H1 (cell line): ENCODE data around the gene ZYX. TPM values are rescaled to one million over a fixed set of nuclear protein-coding genes. Genes with fewer than 3 reads are reported as not detected.

Experiments used
- CTCF ChIA-PET: fragments of 300-600 bp; sonication (Branson Sonifier 250); formaldehyde crosslinking; loops from one replicate; lab custom pipeline; 2021; ENCODE audit not compliant: partially characterized antibody; lab: Charles Lee
- POLR2A ChIA-PET: fragments of 300-600 bp; sonication (Branson Sonifier 250); formaldehyde crosslinking; loops from one replicate; lab custom pipeline; 2021; ENCODE audit warnings: inconsistent platforms; ENCODE audit not compliant: partially characterized antibody; lab: Charles Lee
- DNase-seq, 2 experiments: peaks; one replicate each; pipeline versions ENCODE4 v3.0.0 to v3.0.0-alpha.2; 2010 to 2022; ENCODE audit warnings: low spot score in 2 of 2, low read depth in 1 of 2, mixed read lengths in 1 of 2
- FAIRE-seq: peaks from 2 replicates; lab custom pipeline; 2011; peaks lifted over from hg19 to GRCh38; lab: Jason Lieb, UNC
- H2AFZ ChIP-seq: 2 replicates; pipeline ENCODE4 v1.8.1; 2012; ENCODE audit warnings: low read length, inconsistent platforms
- H2AK5ac ChIP-seq: 2 replicates; pipeline ENCODE4 v1.6.1; 2013; ENCODE audit warnings: low read depth, low read length
- H2BK120ac ChIP-seq: replicated peaks from 2 replicates; pipeline ENCODE3; 2013; ENCODE audit warnings: low read depth, low read length, inconsistent platforms
- H2BK12ac ChIP-seq: 2 replicates; pipeline ENCODE4 v1.6.1; 2013; ENCODE audit warnings: low read depth, low read length
- H2BK15ac ChIP-seq: 2 replicates; pipeline ENCODE4 v1.6.1; 2013; ENCODE audit warnings: low read length
- H2BK20ac ChIP-seq: 2 replicates; pipeline ENCODE4 v1.6.1; 2013; ENCODE audit warnings: low read length
- H2BK5ac ChIP-seq: 2 replicates; pipeline ENCODE4 v1.6.1; 2013; ENCODE audit warnings: low read depth, low read length
- H3K14ac ChIP-seq: 2 replicates; pipeline ENCODE4 v1.6.1; 2013; ENCODE audit warnings: inconsistent platforms; ENCODE audit not compliant: insufficient read length
- H3K18ac ChIP-seq: 2 replicates; pipeline ENCODE4 v1.6.1; 2013; ENCODE audit warnings: low read length; ENCODE audit errors: extremely low read depth
- H3K23ac ChIP-seq: 2 replicates; pipeline ENCODE4 v1.6.1; 2013; ENCODE audit warnings: inconsistent platforms; ENCODE audit not compliant: insufficient read length
- H3K23me2 ChIP-seq: 2 replicates; pipeline ENCODE4 v1.6.1; 2013; ENCODE audit warnings: low read depth, low read length
- H3K27ac ChIP-seq: 2 replicates; pipeline ENCODE4 v1.6.1; 2011; ENCODE audit warnings: low read depth, low read length, inconsistent platforms
- H3K27me3 ChIP-seq, 4 experiments: replicated peaks in 1 of 4; 1 replicate in 1 of 4; 2 replicates in 3 of 4; pipeline versions ENCODE4 v1.6.1 to v1.8.1; 2011 to 2013; ENCODE audit warnings: low read length in 3 of 4, mild to moderate bottlenecking in 3 of 4, inconsistent platforms in 2 of 4, mixed read lengths in 2 of 4, moderate library complexity in 1 of 4; ENCODE audit not compliant: control insufficient read depth in 3 of 4, insufficient read depth in 3 of 4; ENCODE audit errors: extremely low read depth in 1 of 4
- H3K36me3 ChIP-seq, 4 experiments: 2 replicates each; pipeline versions ENCODE4 v1.6.1 to v1.8.1; 2011 to 2013; ENCODE audit warnings: mild to moderate bottlenecking in 4 of 4, low read length in 3 of 4, moderate library complexity in 2 of 4, control low read depth in 1 of 4, inconsistent platforms in 1 of 4; ENCODE audit not compliant: insufficient read depth in 4 of 4, control insufficient read depth in 2 of 4
- H3K4ac ChIP-seq: replicated peaks from 2 replicates; pipeline ENCODE3; 2013; ENCODE audit warnings: low read length, low read depth, mixed read lengths, inconsistent platforms; ENCODE audit not compliant: insufficient read length
- H3K4me1 ChIP-seq, 4 experiments: replicated peaks in 1 of 4; 1 replicate in 1 of 4; 2 replicates in 3 of 4; pipeline versions ENCODE4 v1.6.1 to v1.8.1; 2011 to 2013; ENCODE audit warnings: low read length in 3 of 4, inconsistent platforms in 2 of 4, mixed read lengths in 1 of 4; ENCODE audit not compliant: insufficient read depth in 4 of 4, control insufficient read depth in 3 of 4
- H3K4me2 ChIP-seq, 2 experiments: 2 replicates each; pipeline versions ENCODE4 v1.6.1 to v1.8.1; 2011 to 2013; ENCODE audit warnings: low read depth in 2 of 2, low read length in 2 of 2, control low read depth in 1 of 2, inconsistent platforms in 1 of 2, mild to moderate bottlenecking in 1 of 2; ENCODE audit not compliant: insufficient read depth in 1 of 2
- H3K4me3 ChIP-seq, 4 experiments: fragments of 200-600, 300-600 bp in 1 of 4; sonication (generic), shearing (Covaris generic), sonication (Bioruptor Twin) in 1 of 4; 2 replicates each; pipeline versions ENCODE4 v1.5.1 to v1.8.1; 2011 to 2016; ENCODE audit warnings: low read length in 4 of 4, low read depth in 3 of 4, control low read depth in 2 of 4, inconsistent platforms in 2 of 4, mild to moderate bottlenecking in 2 of 4, mixed read lengths in 1 of 4, moderate library complexity in 1 of 4; ENCODE audit not compliant: insufficient read depth in 2 of 4; ENCODE audit errors: extremely low read depth in 1 of 4
- H3K56ac ChIP-seq: replicated peaks from 2 replicates; pipeline ENCODE3; 2013; ENCODE audit warnings: low read depth, mild to moderate bottlenecking, mixed read lengths, low read length, inconsistent platforms; ENCODE audit not compliant: insufficient read length
- H3K79me1 ChIP-seq: 2 replicates; pipeline ENCODE4 v1.6.1; 2013; ENCODE audit warnings: low read depth, low read length, control low read depth
- H3K79me2 ChIP-seq, 2 experiments: 2 replicates each; pipeline versions ENCODE4 v1.6.1 to v1.8.1; 2012 to 2013; ENCODE audit warnings: low read length in 2 of 2, mild to moderate bottlenecking in 2 of 2, inconsistent platforms in 1 of 2; ENCODE audit not compliant: insufficient read depth in 2 of 2, control insufficient read depth in 1 of 2
- H3K9ac ChIP-seq, 4 experiments: replicated peaks in 1 of 4; 1 replicate in 1 of 4; 2 replicates in 3 of 4; pipeline versions ENCODE4 v1.6.1 to v1.8.1; 2011 to 2013; ENCODE audit warnings: low read depth in 3 of 4, low read length in 3 of 4, control low read depth in 2 of 4, mild to moderate bottlenecking in 2 of 4, moderate library complexity in 2 of 4, inconsistent platforms in 1 of 4; ENCODE audit errors: extremely low read depth in 1 of 4
- H3K9me3 ChIP-seq, 2 experiments: 2 replicates each; pipeline versions ENCODE4 v1.6.1 to v1.8.1; 2012 to 2013; ENCODE audit warnings: mild to moderate bottlenecking in 2 of 2, moderate library complexity in 2 of 2, control low read depth in 1 of 2, inconsistent platforms in 1 of 2, low read depth in 1 of 2, low read length in 1 of 2, mixed read lengths in 1 of 2; ENCODE audit not compliant: insufficient read depth in 2 of 2
- H4K20me1 ChIP-seq, 2 experiments: replicated peaks in 1 of 2; 2 replicates each; pipeline versions ENCODE3 to v1.8.1; 2011 to 2013; ENCODE audit warnings: inconsistent platforms in 2 of 2, low read length in 2 of 2, mild to moderate bottlenecking in 1 of 2; ENCODE audit not compliant: insufficient read depth in 2 of 2, control insufficient read depth in 1 of 2
- H4K5ac ChIP-seq: 2 replicates; pipeline ENCODE4 v1.6.1; 2013; ENCODE audit warnings: low read length, low read depth, mixed read lengths, inconsistent platforms; ENCODE audit not compliant: insufficient read length
- H4K8ac ChIP-seq: 2 replicates; pipeline ENCODE4 v1.8.0; 2013; ENCODE audit warnings: mild to moderate bottlenecking, moderate library complexity, low read length, inconsistent platforms; ENCODE audit not compliant: insufficient read depth; ENCODE audit errors: extremely low read depth
- H4K91ac ChIP-seq: replicated peaks from 2 replicates; pipeline ENCODE3; 2013; ENCODE audit warnings: low read length, mixed read lengths, inconsistent platforms; ENCODE audit not compliant: insufficient read length
- ASH2L ChIP-seq: fragments of 200-600, 300-600 bp; sonication (generic); IDR thresholded peaks from one replicate; pipeline ENCODE4 v1.7.1; 2017; ENCODE audit warnings: low read length
- BACH1 ChIP-seq: IDR thresholded peaks from 2 replicates; pipeline ENCODE4 v1.6.1; 2012; ENCODE audit warnings: low read length, improper control_type of control experiment
- JUN ChIP-seq: IDR thresholded peaks from 2 replicates; pipeline ENCODE4 v1.6.1; 2011; ENCODE audit warnings: low read depth, mild to moderate bottlenecking, improper control_type of control experiment, low read length
- JUND ChIP-seq: IDR thresholded peaks from 2 replicates; pipeline ENCODE4 v1.6.1; 2011; ENCODE audit warnings: mild to moderate bottlenecking, improper control_type of control experiment, low read length
- MAFK ChIP-seq: IDR thresholded peaks from 2 replicates; pipeline ENCODE4 v1.6.1; 2012; ENCODE audit warnings: low read depth, mild to moderate bottlenecking, improper control_type of control experiment, low read length
- RAD21 ChIP-seq, 2 experiments: IDR thresholded peaks in 1 of 2; conservative IDR thresholded peaks in 1 of 2; 2 replicates each; pipeline ENCODE4 v1.6.1; 2011; ENCODE audit warnings: low read depth in 2 of 2, low read length in 2 of 2, improper control_type of control experiment in 1 of 2, inconsistent platforms in 1 of 2, mild to moderate bottlenecking in 1 of 2, moderate library complexity in 1 of 2
- SP2 ChIP-seq: IDR thresholded peaks from 2 replicates; pipeline ENCODE4 v1.6.1; 2012; ENCODE audit warnings: mild to moderate bottlenecking, low read length, inconsistent platforms
- SRF ChIP-seq: IDR thresholded peaks from 2 replicates; pipeline ENCODE4 v1.6.1; 2011; ENCODE audit warnings: mild to moderate bottlenecking, low read depth, low read length, moderate library complexity
- YY1 ChIP-seq: IDR thresholded peaks from 2 replicates; pipeline ENCODE4 v1.6.1; 2011; ENCODE audit warnings: low read depth, mild to moderate bottlenecking, low read length
- ZNF274 ChIP-seq: IDR thresholded peaks from 2 replicates; pipeline ENCODE4 v1.7.0; 2012; ENCODE audit warnings: low read length, borderline replicate concordance; ENCODE audit errors: extremely low read depth
- WGBS, 2 experiments: shearing (Covaris generic) in 1 of 2; methylation state at CpG; one replicate each; pipeline versions ENCODE4 v1.1.6 to v1.1.7; 2013 to 2015; ENCODE audit warnings: low lambda C conversion rate in 2 of 2, mixed read lengths in 2 of 2, inconsistent platforms in 1 of 2, low coverage in 1 of 2, missing lambda C conversion rate in 1 of 2; ENCODE audit not compliant: insufficient replicate concordance in 2 of 2, insufficient coverage in 1 of 2, insufficient read length in 1 of 2; ENCODE audit errors: extremely low coverage in 1 of 2, missing lambda C conversion rate in 1 of 2; 5-methylcytosine and 5-hydroxymethylcytosine counted together
- polyA plus RNA-seq, 7 experiments: library from polyadenylated mRNA; depleted of rRNA in 3 of 7; stranded (reverse) in 5 of 7; unstranded in 2 of 7; fragments of >200 nt in 5 of 7; fragments of 200-250 nt in 2 of 7; gene quantifications; 1 replicate in 5 of 7; 2 replicates in 1 of 7; 4 replicates in 1 of 7; pipeline versions ENCODE4 v1.2.1 to v1.2.3, GENCODE V29; 2011 to 2013; ENCODE audit warnings: missing spikeins in 2 of 7, mixed read lengths in 2 of 7
- total RNA-seq: library from RNA; stranded (reverse); fragmentation: NEBNext Ultra II Directional; extraction: Animal tissue kit (Norgen Biotek cat#: 25700); gene quantifications from 2 replicates; pipeline ENCODE4 v1.2.1, GENCODE V29; 2021
- TF ChIP-seq, protein P1 (sequence below): IDR thresholded peaks from 2 replicates; pipeline ENCODE4 v1.6.1; 2011; ENCODE audit warnings: low read depth, mild to moderate bottlenecking, low read length; ENCODE audit not compliant: insufficient read depth
- TF ChIP-seq, protein P2 (sequence below), 3 experiments: IDR thresholded peaks; 1 replicate in 2 of 3; 2 replicates in 1 of 3; pipeline versions ENCODE4 v1.5.1 to v1.6.1; 2011; ENCODE audit warnings: low read length in 3 of 3, mild to moderate bottlenecking in 3 of 3, inconsistent platforms in 2 of 3, low read depth in 1 of 3, moderate library complexity in 1 of 3; ENCODE audit not compliant: insufficient read depth in 1 of 3; ENCODE audit errors: control extremely low read depth in 1 of 3

The ZYX gene
- total and polyA plus RNA-seq, 2 of the 8 experiments (the other 6 are each of a cell fraction or from before 2014, with no cell fraction given): 40.6 to 159 TPM

DNA sequence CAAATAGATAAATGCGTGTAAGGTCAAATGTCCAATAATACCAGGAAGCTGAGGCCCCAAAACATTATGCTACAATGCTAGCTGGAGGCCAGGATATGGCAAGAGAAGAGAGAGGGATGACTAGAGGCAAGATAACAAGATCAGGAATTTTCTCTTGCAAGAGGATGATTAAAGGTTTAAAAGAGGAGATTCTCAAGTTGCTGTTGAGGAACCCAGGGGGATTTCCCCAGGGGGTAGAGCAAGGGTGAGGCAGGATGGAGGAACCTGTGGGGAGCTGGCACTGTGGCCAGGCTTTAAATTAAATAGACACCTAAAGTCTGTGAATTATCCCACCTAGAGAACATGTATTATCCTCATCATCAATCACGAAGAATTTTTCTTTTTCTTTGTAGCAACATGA is 58.7 kb downstream of the ZYX start:
- ChIA-PET CTCF (interaction anchor here (0.6 to 0.7 kb wide), 2 partner anchors 12 to 14 kb away, joined by 3 read pairs; no protein-coding TSS in a partner anchor), POLR2A (no interaction called here)
- Histone ChIP-seq H2BK15ac (no peak overlapping the region), H2AFZ (no peak overlapping the region), H3K4ac (no peak overlapping the region), H4K20me1 (no peaks in the 10 kb centered on the region), H3K4me2 (no peak overlapping the region), H2BK120ac (no peak overlapping the region), H2BK20ac (no peak overlapping the region), H3K4me3 (no peak overlapping the region), H2BK12ac (no peak overlapping the region), H3K79me1 (no peaks in the 10 kb centered on the region), H3K27me3 (peaks cover 0 to 1% (median 0%) of the 10 kb centered on the region in 4 experiments; a peak in 1 of 7 replicates), H3K27ac (no peak overlapping the region), H4K8ac (no peak overlapping the region), H3K18ac (no peak overlapping the region), H2BK5ac (no peak overlapping the region), H2AK5ac (no peak overlapping the region), H3K56ac (no peak overlapping the region), H3K4me1 (peaks cover 2 to 8% (median 6%) of the 10 kb centered on the region in 4 experiments), H3K79me2 (no peaks in the 10 kb centered on the region), H3K9ac (no peak overlapping the region), H4K5ac (no peak overlapping the region), H3K23ac (no peak overlapping the region), H3K23me2 (no peaks in the 10 kb centered on the region), H3K36me3 (no peaks in the 10 kb centered on the region), H3K14ac (no peak overlapping the region), H3K9me3 (no peaks in the 10 kb centered on the region; a peak in 2 of 4 replicates), H4K91ac (no peak overlapping the region)
- FAIRE-seq (no peak), DNase-seq (no peak)
- 89% methylated on average over 2 of the region's 2 CpGs; no CpG with 5 or more reads in 1 of the 2 experiments for WGBS, 2 experiments
- TF ChIP-seq, protein P1, sequence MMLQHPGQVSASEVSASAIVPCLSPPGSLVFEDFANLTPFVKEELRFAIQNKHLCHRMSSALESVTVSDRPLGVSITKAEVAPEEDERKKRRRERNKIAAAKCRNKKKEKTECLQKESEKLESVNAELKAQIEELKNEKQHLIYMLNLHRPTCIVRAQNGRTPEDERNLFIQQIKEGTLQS: no peak
- TF ChIP-seq ASH2L (no peak), MAFK (no peak), SRF (no peak), JUND (no peak), SP2 (no peak), YY1 (no peak), JUN (no peak), RAD21 (IDR thresholded peaks at IDR 0.05 in 1 of 2, conservative IDR thresholded peaks at IDR 0.05 in 1 of 2; ENCODE audit: low read depth in 2 of 2, low read length in 2 of 2) (no peak), BACH1 (no peak), ZNF274 (no peak)
- TF ChIP-seq, protein P2, sequence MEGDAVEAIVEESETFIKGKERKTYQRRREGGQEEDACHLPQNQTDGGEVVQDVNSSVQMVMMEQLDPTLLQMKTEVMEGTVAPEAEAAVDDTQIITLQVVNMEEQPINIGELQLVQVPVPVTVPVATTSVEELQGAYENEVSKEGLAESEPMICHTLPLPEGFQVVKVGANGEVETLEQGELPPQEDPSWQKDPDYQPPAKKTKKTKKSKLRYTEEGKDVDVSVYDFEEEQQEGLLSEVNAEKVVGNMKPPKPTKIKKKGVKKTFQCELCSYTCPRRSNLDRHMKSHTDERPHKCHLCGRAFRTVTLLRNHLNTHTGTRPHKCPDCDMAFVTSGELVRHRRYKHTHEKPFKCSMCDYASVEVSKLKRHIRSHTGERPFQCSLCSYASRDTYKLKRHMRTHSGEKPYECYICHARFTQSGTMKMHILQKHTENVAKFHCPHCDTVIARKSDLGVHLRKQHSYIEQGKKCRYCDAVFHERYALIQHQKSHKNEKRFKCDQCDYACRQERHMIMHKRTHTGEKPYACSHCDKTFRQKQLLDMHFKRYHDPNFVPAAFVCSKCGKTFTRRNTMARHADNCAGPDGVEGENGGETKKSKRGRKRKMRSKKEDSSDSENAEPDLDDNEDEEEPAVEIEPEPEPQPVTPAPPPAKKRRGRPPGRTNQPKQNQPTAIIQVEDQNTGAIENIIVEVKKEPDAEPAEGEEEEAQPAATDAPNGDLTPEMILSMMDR (IDR thresholded peaks at IDR 0.05; ENCODE audit: control extremely low read depth in 1 of 3, insufficient read depth in 1 of 3, low read depth in 1 of 3, low read length in 3 of 3): no peak
